Left kidney (tissue), 1 donor: ENCODE results near the gene ATXN7L3. TPM values are rescaled to one million over a fixed set of nuclear protein-coding genes. Genes with fewer than 3 reads are reported as not detected.

Experiments used
- polyA plus RNA-seq: library from polyadenylated mRNA; unstranded; fragments of 120-200 nt; gene quantifications from one replicate; pipeline ENCODE4 v1.2.1, GENCODE V29; 2013; ENCODE audit not compliant: insufficient read length

Gene ATXN7L3
- polyA plus RNA-seq, 1 donor = 69.2 TPM

Other genes starting within 250 kb of the ATXN7L3 start
- gene PYY, start 245.9 kb downstream of the ATXN7L3 start, polyA plus RNA-seq = 0.22 TPM
- gene NAGS, start 195.3 kb downstream of the ATXN7L3 start, polyA plus RNA-seq = 2.0 TPM
- 38.7 TPM for gene TMEM101, start 184.9 kb downstream of the ATXN7L3 start, polyA plus RNA-seq
- gene LSM12, start 133.2 kb downstream of the ATXN7L3 start, polyA plus RNA-seq = 47.4 TPM
- gene G6PC3, start 129.1 kb downstream of the ATXN7L3 start, polyA plus RNA-seq = 69.6 TPM
- 44.7 TPM for gene HDAC5, start 76.2 kb downstream of the ATXN7L3 start, polyA plus RNA-seq
- gene HROB, start 58.0 kb downstream of the ATXN7L3 start, polyA plus RNA-seq = 6.8 TPM
- gene ASB16, start 29.2 kb downstream of the ATXN7L3 start, polyA plus RNA-seq = 3.0 TPM
- 46.8 TPM for gene TMUB2, start 12.9 kb downstream of the ATXN7L3 start, polyA plus RNA-seq
- 121 TPM for gene UBTF, start 19.8 kb upstream of the ATXN7L3 start, polyA plus RNA-seq
- gene SLC4A1, start 68.3 kb upstream of the ATXN7L3 start, polyA plus RNA-seq = 5.9 TPM
- gene RUNDC3A, start 108.7 kb upstream of the ATXN7L3 start, polyA plus RNA-seq = 1.8 TPM
- 85.4 TPM for gene SLC25A39, start 124.9 kb upstream of the ATXN7L3 start, polyA plus RNA-seq
- gene GRN, start 145.4 kb upstream of the ATXN7L3 start, polyA plus RNA-seq = 236 TPM
- gene FAM171A2, start 164.0 kb upstream of the ATXN7L3 start, polyA plus RNA-seq = 28.2 TPM
- 4.4 TPM for gene ITGA2B, start 189.8 kb upstream of the ATXN7L3 start, polyA plus RNA-seq